HG03378 (cell line): ENCODE results near the gene RYR2.

Source experiments
- ATAC-seq: cut with Tn5 transposase; IDR thresholded peaks from one replicate; pipeline ENCODE4 v1.9.1; 2021; ENCODE audit warnings: mild to moderate bottlenecking, moderate library complexity; ENCODE audit not compliant: unreplicated experiment

Gene RYR2

GRCh38 chr1:237186675-237187074 is 144.7 kb downstream of the RYR2 start:
- no peak for ATAC-seq

GRCh38 chr1:237187842-237188241 is 145.9 kb downstream of the RYR2 start:
- ATAC-seq = no peak

GRCh38 chr1:237191403-237191802 is 149.4 kb downstream of the RYR2 start:
- no peak for ATAC-seq

GRCh38 chr1:237197470-237198425 is 155.8 kb downstream of the RYR2 start:
- no peak for ATAC-seq

GRCh38 chr1:237199026-237199425 is 157.0 kb downstream of the RYR2 start:
- no peak for ATAC-seq

- no peak for ATAC-seq
Observed at GRCh38 chr1:237201155-237201554, 159.2 kb downstream of the RYR2 start.

GRCh38 chr1:237204841-237205240 is 162.9 kb downstream of the RYR2 start:
- ATAC-seq = no peak

- no peak for ATAC-seq
Observed at GRCh38 chr1:237205400-237206064, 163.5 kb downstream of the RYR2 start.

- no peak for ATAC-seq
Observed at GRCh38 chr1:237206065-237206414, 164.1 kb downstream of the RYR2 start.

- no peak for ATAC-seq
Observed at GRCh38 chr1:237211031-237211430, 169.0 kb downstream of the RYR2 start.

GRCh38 chr1:237211540-237211939 is 169.6 kb downstream of the RYR2 start:
- ATAC-seq = no peak

GRCh38 chr1:237219751-237220642 is 178.0 kb downstream of the RYR2 start:
- no peak for ATAC-seq

- ATAC-seq = no peak
Observed at GRCh38 chr1:237223419-237223818, 181.4 kb downstream of the RYR2 start.

GRCh38 chr1:237226177-237226944 is 184.4 kb downstream of the RYR2 start:
- ATAC-seq = no peak

GRCh38 chr1:237227476-237227875 is 185.5 kb downstream of the RYR2 start:
- ATAC-seq = no peak

- no peak for ATAC-seq
Observed at GRCh38 chr1:237228421-237228820, 186.4 kb downstream of the RYR2 start.

- no peak for ATAC-seq
Observed at GRCh38 chr1:237229333-237229732, 187.3 kb downstream of the RYR2 start.

- no peak for ATAC-seq
Observed at GRCh38 chr1:237232501-237232900, 190.5 kb downstream of the RYR2 start.

- ATAC-seq = no peak
Observed at GRCh38 chr1:237235091-237235490, 193.1 kb downstream of the RYR2 start.

GRCh38 chr1:237237721-237238120 is 195.7 kb downstream of the RYR2 start:
- no peak for ATAC-seq
